Activated CD8-positive, alpha-beta T cell treated with anti-CD3 and anti-CD28 coated beads, Interleukin-2, amount 10 ng/mL, durations not matched to agents 7 days and 5 days (primary cell): Measurements from ENCODE around the gene SPATA31A1. TPM values are rescaled to one million over a fixed set of nuclear protein-coding genes. Genes with fewer than 3 reads are reported as not detected.
"Not testable (repeated sequence)": the region's sequence is repeated elsewhere in the genome, so short reads cannot be mapped to it uniquely, and the experiment has no call there.

ENCODE experiments used
- ATAC-seq: fragments of 150-1000 bp; cut with Tn5 transposase; one replicate; pipeline ENCODE4 v1.10.0; 2021; ENCODE audit warnings: moderate library complexity
- CTCF ChIA-PET: fragments of 350-600 bp; sonication (Branson Sonifier 250); formaldehyde crosslinking; loops from one replicate; lab custom pipeline; 2021; ENCODE audit warnings: antibody characterized with exemption; lab: Charles Lee
- POLR2A ChIA-PET: fragments of 350-600 bp; sonication (Branson Sonifier 250); formaldehyde crosslinking; loops from one replicate; lab custom pipeline; 2021; ENCODE audit warnings: antibody characterized with exemption; lab: Charles Lee
- DNase-seq: peaks from one replicate; pipeline ENCODE4 v3.0.0-alpha.2; 2020
- H3K27ac Mint-ChIP-seq: one replicate; pipeline ENCODE4 v1.8.0; 2021; ENCODE audit warnings: mild to moderate bottlenecking, mixed read lengths
- H3K27me3 Mint-ChIP-seq: one replicate; pipeline ENCODE4 v1.8.0; 2021; ENCODE audit warnings: low read depth, mixed read lengths
- H3K36me3 Mint-ChIP-seq: one replicate; pipeline ENCODE4 v1.8.0; 2021; ENCODE audit warnings: low read depth, mixed read lengths
- H3K4me1 Mint-ChIP-seq: one replicate; pipeline ENCODE4 v1.8.0; 2021; ENCODE audit warnings: low read depth, mixed read lengths
- H3K4me3 Mint-ChIP-seq: one replicate; pipeline ENCODE4 v1.8.0; 2021; ENCODE audit warnings: mild to moderate bottlenecking, mixed read lengths
- H3K9me3 Mint-ChIP-seq: one replicate; pipeline ENCODE4 v1.8.0; 2022; ENCODE audit warnings: mixed read lengths; ENCODE audit not compliant: insufficient read depth
- total RNA-seq, 2 experiments: library from RNA; stranded (reverse); gene quantifications; one replicate each; pipeline ENCODE4 v1.2.3, GENCODE V29; 2021

The SPATA31A1 gene
- not detected for total RNA-seq

- CTCF ChIA-PET, H3K9me3 Mint-ChIP-seq, H3K4me1 Mint-ChIP-seq, H3K27me3 Mint-ChIP-seq, H3K36me3 Mint-ChIP-seq, H3K27ac Mint-ChIP-seq, POLR2A ChIA-PET, DNase-seq, H3K4me3 Mint-ChIP-seq, ATAC-seq: not testable (repeated sequence)
Observed at GRCh38 chr9:39355369-39355768, at the start of gene SPATA31A1. TSS of gene SPATA31A1 (plus strand) at chr9:39355669. CDS start at chr9:39355731, 62 bp downstream.

DNA sequence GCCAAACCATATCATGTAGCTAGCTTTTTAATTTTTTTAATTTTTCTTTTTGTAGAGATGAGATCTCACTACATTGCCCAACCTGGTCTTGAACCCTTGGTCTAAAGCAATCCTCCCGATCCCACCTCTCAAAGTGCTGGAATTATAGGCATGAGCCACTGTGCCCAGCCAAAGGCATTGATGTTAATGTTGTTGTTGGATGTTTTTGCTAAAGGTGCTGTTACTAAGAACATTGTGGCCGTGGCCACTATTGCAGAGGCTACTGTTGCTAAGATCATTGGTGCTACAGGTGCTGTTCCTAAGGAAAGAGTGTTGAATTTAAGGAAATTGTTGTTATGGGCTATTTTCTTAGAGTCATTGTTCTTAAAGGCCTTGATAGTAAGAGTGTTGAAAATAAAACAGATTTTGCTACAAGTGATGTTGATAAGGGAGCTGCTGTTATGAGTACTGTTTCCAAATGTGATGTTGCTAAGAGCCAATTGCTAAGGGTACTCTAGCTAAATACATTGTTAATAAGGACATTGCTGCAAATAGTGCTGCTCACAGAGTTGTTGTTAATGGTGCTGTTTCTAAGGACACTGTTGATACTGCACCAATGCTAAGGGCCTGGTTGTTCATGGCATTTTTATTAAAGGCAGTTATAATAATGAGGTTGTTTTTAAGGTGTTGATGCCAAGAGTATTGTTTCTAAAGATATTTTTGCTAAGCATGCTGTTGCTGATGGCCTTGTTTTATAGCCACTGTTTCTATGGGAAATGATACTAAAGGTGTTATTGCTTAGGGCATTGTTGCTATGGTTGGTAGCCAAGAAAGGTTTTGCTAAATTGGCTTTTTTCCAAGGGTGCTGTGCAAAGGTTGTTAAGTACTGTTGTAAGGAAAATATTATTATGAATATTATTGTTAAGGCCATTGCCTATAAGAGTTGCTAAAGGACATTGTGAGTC lies 52.1 kb downstream of the SPATA31A1 start:
- H3K9me3 Mint-ChIP-seq, POLR2A ChIA-PET, H3K27ac Mint-ChIP-seq, CTCF ChIA-PET, H3K4me1 Mint-ChIP-seq, H3K36me3 Mint-ChIP-seq, H3K4me3 Mint-ChIP-seq, ATAC-seq, H3K27me3 Mint-ChIP-seq, DNase-seq: not testable (repeated sequence)

DNA sequence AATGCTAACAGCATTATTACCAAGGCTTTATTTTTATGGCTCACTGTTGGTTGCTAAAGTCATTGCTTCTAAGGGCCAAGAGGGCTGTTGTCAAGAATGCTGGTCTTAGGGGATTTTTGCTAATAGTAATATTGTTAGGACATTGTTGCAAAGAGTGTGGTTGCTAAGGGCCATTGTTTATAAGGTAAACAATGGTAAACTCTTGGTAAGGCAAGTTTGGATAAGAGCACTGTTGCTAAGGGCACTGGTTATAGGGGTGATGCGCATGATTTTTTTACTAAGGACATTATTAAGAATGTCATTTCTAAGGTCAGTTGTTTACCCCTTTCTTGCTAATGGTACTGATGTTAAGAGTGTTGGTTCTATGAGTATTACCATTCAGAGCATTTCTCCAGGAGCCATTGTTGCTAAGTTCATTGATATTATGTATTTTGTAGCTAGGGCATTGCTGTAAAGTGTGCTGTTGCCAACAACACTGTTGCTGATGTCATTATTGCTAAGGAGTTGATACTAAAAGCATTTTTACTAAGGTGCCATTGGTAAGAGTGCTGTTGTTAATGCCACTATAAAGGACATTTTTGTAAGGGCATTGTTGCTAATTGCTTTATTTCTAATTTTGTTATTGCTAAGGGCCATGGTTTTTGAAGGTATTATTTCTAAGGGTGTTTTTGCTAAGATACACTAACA lies 55.9 kb downstream of the SPATA31A1 start:
- H3K4me3 Mint-ChIP-seq, H3K36me3 Mint-ChIP-seq, H3K4me1 Mint-ChIP-seq, H3K27ac Mint-ChIP-seq, CTCF ChIA-PET, DNase-seq, ATAC-seq, H3K27me3 Mint-ChIP-seq, POLR2A ChIA-PET, H3K9me3 Mint-ChIP-seq: not testable (repeated sequence)

Other genes starting within 250 kb of the SPATA31A1 start
- gene CNTNAP3, start 67.5 kb upstream of the SPATA31A1 start, total RNA-seq = not detected